HG03520 (cell line): ENCODE results near the gene NRXN2.
"Not testable (repeated sequence)": the region's sequence is repeated elsewhere in the genome, so short reads cannot be mapped to it uniquely, and the experiment has no call there.

Experiments
- ATAC-seq: cut with Tn5 transposase; IDR thresholded peaks from one replicate; pipeline ENCODE4 v1.9.1; 2021; ENCODE audit warnings: mild to moderate bottlenecking, moderate library complexity; ENCODE audit not compliant: unreplicated experiment

NRXN2 gene

DNA sequence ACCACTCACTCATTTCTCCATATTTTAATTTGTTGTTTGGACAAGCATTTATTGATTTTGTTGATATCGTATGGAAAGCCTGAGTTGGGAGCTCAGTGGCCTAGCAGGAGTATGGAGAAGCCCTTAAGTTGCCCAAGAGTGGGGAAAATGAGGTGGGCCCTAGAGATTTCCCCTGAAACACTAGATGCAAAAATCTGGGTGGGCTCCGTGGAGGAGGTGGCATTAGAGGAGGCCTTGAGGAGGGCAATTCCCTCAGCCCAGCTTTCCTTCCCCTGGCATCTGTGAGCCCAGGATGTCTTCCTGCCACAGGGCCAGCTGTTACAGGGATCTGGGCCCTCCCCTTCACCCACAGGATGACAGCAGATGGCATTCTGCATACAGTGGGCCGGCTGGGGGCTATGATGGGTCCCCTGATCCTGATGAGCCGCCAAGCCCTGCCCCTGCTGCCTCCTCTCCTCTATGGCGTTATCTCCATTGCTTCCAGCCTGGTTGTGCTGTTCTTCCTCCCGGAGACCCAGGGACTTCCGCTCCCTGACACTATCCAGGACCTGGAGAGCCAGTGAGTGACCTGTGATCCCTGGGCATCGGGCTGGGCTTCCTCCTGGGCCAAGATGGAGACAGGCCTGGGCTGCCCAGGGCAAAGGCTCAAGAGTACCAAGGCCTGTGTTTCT, 153.6 kb downstream of the NRXN2 start:
- ATAC-seq = no peak

DNA sequence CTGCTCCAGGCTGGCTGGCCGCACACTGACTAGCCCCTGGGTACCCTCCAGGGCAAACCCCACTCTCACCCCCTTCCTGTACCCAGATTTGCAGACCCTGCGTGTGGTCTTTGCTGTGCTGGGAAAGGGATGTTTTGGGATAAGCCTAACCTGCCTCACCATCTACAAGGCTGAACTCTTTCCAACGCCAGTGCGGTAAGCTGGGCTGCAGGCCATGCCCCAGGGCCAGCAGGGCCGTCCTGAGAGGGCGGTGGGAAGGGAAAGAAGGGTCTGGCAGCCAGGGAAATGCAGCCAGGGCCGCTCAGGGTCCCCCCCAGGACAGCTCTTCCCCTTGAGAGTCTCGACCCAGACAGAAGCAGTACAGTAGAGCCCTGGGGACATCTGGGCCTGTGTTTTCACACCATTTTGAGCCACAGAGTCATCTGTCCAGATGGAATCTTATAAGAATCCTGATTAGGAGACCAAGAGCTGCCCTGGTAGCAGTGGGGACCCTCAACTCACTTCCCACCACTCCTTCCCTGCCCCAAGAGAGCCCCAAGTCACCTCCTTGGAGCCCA, 154.3 kb downstream of the NRXN2 start:
- no peak for ATAC-seq

DNA sequence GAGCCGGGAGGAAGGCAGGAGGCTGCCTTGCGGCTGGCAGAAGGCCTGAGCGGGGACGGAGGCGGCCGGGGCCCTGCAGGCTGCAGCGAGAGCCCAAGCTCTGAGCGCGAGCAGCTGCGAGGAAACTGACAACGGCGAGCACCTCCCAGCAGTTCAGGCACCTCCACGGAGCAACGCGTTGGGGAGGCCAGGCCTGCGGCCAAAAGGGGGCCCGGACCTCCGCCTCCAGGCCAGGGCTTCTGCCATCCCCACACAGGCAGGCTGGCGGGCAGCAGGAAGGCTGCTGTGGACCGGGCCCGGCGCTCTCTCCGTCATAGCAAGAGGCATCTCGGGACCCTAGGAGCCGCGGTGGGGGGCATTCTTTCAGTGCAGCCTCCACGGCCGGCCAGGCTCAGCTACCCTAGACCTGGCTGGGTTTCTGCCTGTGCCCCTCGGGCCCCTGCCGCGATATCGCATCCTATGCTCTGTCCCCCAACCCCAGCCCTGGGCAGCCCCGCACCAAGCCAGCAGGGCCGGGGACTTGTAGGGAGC, 154.9 kb downstream of the NRXN2 start:
- no peak for ATAC-seq

DNA sequence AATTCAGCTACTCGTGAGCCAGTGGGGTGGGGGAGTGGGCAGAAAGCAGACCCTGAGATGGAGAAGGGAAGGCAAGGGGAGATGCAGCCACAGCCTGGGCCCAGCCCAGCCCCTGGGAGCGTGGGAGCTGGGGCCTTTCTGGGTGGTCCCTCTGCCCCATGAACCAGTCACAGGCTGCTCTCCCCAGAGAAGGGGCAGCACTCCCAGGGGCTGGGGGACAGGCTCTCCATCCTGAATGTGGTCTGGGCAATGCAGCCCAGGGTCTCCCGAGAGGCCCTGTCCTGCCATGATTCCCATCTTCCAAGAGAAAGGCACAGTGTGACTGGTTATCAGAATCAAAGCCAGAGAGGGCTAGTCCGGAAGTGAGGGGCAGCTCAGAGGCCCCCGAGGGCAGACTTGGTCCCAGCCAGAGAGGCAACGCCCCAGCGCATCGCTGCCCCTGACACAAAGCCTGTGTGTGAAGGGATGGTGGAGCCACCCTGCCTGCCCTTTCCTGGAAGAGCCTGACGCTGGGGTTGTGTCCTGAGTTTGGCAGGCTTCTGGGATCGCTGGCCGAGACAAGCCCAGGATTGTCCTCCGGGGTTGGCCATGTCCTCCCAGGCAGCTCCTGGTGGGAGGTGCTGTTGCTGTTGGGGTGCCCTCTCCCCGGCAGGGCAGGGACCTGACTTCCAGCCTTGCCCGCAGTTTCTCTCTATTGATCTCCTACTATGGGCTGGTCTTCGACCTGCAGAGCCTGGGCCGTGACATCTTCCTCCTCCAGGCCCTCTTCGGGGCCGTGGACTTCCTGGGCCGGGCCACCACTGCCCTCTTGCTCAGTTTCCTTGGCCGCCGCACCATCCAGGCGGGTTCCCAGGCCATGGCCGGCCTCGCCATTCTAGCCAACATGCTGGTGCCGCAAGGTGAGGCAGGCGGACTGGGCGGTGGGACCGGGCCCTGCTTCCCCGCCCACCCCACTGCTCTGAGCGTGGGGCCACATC, 155.8 kb downstream of the NRXN2 start:
- ATAC-seq = no peak

DNA sequence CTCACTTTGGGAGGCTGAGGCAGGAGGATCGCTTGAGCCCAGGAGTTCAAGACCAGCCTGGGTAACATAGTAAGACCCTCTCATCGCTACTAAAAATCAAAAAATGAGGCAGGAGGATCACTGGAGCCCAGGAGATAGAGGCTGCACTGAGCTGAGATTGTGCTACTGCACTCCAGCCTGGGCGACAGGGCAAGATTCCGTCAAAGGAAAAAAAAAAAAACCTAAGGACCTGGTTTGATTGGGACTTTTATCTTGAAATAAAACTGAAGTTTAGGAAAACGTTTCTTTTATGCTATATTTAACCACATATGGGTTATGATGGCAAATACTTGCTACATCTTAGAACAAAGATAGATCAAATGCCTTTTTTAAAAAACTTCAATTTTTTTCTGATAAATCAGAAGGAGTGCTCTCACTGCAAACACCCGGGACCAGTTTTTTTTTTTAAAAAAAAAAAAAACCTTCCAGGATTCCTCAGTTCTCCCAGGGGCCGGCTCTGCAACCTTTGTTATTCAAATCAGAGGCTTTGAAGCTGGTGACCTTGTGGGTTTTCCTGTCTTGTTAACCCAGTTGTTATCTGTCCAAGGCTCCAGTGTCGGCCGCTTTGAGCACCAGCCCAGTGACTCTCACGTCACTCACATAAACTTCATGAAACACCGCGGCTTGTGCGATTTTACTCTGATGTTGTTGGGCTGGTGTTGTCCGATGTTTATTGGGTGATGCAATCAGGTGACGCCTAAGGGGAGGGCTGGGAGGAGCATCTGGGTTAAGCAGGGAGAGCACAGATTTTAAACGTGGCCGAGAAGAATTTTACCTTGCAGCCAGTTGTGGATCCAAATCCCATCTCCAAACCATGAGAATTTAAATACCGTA, 156.7 kb downstream of the NRXN2 start:
- ATAC-seq = no peak

DNA sequence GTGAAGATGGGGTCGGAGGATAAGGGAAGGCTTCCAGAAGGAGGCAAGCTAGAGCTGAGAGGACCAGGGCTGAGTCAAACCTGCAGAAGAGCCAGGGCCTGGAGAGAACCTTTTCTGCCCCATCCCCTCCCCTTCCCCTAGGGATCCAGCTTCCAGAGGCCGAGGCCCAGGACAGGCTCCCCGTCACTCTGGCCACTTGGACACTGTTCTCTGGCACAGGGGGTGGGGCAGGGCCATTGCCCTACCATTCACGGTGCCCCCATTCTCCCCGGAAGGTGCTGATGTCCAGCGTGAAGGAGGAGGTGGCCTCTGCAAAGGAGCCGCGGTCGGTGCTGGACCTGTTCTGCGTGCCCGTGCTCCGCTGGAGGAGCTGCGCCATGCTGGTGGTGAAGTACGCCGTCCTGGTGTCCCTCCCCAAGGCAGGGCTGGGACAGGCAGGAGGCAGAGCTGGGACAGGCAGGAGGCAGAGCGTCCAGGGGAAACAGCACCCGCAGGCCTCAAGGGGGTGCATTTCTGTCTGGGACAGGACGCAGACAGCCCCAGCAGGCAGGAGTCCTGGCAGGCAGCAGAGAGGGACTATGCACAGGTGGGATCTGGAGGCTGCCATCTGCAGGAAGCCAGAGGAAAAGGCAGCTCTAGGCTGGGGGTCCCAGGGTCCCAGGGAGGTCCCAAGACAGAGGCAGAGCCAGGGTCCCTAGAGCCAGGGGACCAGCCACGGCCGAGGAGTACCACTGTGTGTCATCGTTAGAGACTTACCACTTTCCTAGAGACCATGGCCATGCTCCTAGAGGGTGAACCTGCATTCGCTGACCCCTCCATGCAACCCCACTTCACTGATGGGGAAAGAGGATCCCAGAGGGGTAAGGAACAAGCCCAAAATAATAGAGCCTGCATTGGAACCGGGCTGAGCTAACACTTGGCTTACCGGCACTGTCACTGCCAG, 157.8 kb downstream of the NRXN2 start:
- ATAC-seq = no peak

DNA sequence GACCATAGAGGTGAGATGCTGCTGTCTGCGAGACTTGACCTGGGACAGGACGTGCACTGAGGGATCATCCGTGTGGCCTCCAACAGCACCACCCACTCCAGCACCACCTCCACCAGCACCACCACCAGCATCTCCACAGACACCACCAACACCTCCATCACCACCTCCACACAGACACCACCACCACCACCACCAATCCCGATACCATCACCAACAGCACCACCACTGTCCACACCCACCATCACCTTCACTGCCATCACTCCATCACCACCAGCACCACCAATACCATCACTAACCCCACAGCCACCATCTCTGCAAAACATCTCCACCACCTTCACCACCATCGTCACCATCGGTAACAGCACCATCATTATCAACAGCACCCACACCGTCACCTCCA, 158.6 kb downstream of the NRXN2 start:
- ATAC-seq = no peak

DNA sequence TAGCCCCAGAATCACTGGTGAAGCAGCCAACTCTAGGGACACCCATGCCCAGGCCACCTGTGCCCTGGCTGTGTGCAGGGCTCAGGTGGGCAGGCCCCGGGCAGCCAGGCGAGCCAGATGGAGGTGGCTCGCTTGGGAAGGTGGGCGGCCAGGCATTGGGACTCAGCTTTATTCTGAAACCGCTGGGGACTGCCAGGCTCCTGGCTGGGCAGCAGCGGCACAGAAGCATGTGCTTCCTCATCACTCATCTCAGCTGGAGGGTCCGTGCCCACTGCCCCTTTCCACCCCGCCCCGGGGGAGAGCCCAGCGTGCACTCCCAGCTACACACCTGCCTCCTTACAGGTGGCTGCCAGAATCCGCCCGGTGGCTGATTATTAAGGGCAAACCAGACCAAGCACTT, 159.0 kb downstream of the NRXN2 start:
- ATAC-seq = no peak

DNA sequence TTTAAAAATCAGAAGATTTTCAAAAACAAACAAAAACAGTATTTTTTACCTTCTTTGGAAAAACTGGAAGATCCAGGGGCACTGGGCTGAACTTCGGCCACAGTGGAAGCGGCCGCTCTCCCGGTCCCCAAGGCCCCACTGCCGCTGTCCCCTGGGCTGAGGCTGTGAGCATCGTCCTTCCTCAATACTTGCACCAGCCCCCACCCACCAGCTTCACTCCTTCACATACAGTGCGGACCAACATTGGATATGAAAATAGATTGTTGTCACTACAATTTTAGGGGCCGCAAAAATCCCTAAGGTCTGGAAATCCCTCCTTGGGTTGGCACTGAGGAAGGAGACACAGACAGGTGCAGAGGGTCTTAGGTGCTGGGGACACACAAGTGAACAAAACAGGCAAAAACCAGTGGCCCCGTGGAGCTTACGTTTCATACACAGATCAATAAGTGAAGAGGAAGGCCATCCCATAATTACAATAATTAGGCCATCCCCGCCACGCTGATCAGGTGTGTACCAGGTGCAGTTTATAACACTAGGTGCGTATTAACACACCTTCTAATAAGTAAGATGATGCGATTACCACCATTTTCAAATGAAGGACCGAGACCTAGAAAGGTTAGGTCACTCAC, 160.2 kb downstream of the NRXN2 start:
- ATAC-seq = no peak

DNA sequence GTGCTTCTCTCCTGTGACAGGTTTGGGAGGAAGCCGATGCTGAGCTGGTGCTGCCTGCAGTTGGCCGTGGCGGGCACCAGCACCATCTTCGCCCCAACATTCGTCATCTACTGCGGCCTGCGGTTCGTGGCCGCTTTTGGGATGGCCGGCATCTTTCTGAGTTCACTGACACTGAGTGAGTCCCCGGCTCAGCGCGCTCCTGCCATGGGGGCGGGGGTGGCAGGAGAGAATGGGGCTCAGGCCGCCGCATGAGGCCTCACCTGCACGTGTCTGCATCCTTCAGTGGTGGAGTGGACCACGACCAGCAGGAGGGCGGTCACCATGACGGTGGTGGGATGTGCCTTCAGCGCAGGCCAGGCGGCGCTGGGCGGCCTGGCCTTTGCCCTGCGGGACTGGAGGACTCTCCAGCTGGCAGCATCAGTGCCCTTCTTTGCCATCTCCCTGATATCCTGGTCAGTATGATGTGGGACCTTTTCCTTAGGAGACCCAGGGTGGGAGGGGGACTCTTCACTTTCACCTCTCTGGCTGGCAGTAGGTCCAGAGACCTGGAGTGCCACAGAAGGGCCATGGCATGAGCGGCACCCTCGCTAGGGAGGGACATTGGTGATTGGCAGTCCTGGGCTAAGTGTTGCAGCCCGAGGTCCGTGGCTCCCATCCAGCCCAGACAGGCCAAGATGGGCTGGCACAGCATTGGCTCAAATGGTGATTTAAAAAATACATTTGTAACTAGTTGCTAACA, 160.8 kb downstream of the NRXN2 start:
- no peak for ATAC-seq

DNA sequence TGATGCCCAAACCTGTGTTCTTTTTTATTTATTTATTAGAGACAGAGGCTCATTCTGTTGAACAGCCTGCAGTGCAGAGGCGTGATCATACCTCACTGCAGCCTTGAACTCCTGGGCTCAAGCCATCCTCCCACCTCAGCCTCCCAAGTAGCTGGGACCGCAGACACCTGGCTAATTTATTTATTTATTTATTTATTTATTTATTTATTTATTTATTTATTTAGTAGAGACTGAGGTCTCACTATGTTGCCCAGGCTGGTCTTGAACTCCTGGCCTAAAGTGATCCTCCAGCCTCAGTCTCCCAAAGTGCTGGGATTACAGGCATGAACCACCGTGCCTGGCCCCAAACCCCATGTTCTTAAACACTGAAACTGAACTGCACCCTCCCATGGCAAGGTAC, 161.6 kb downstream of the NRXN2 start:
- ATAC-seq = not testable (repeated sequence)

DNA sequence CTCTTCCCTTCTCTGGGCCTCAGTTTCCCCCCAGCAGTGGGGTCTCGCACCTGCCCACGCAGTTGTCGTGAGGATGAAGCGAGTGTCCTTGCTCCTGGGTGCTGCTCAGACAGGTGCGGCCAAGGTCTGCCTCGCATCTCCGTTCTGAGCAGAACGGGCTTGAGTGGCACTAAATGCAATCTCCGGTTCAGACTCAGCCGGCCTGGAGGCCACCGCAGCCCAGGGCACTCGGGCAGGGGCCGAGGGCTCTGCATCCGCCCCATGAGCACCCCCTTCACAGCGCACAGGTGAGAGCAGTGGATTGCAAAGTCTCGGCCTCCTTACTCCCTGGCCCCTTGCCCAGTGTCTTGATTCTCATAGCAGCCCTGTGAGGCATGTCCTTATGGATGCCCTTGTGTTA, 162.1 kb downstream of the NRXN2 start:
- ATAC-seq = no peak

DNA sequence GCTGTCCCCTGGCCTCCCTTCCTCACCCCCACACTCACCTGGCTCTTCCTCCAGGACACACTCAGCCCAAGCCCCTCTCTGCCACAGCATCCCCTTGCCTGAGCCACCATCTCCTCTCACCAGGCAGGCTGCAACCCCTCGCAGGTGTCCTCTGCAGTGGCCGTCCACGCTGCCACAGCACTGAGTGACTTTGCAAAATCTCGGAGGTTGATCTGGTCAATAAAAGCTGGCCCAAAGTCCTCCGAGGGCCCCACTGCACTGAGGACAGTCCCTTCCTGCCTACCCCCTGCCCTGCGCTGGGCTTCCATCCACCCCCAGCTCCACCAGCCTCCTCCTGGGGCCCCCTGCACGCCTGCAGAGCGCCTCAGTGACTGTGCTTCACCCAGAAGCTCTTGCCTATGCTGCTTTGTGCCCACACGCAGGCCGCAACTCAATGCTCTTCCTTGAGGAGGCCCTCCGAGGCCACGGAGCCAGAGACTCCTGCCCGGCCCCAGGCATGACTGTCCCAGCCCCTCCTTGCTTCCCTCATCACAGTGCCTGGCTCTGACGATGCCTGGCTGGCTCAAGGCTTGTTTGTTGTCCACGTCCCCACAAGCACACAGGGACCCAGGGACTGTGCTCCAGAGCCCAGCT, 162.7 kb downstream of the NRXN2 start:
- ATAC-seq = no peak

DNA sequence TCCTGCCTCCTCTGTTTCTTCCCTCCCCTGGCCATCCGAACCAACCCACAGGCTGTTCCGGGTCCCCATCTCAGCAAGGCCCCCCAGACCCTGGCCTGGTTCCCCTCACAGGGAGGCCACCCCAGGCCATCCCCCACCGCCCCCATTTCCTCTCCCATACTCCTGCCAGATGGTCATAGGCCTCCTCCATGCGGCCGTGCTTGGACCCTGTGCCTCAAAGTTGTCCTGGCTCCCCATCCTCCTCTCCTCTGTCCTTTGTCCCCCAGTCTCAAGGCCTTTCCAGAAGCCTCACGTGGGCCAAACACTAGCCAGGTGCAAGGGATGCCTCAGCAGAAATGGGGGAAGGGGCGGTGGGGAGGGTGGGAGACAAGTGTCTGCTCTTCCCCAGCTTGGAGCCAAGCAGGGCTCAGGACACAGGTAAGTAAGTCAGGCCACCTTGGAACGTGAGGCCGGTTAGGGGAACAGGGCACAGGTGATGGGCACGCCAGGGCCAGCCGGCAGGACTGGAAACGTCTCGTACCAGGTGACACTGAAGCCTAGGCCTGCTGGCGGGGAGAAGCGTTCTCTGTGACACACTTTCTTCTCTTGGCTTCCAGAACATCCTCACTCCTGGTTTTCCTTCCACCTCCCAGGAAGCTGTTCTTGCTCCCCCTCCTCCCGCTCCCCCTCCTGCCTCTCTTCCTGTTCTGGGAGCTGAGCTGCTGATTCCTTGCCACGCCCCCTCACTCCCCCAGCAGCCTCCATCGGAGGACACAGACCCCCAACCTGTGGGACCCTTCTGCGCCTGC, 163.5 kb downstream of the NRXN2 start:
- ATAC-seq = no peak

DNA sequence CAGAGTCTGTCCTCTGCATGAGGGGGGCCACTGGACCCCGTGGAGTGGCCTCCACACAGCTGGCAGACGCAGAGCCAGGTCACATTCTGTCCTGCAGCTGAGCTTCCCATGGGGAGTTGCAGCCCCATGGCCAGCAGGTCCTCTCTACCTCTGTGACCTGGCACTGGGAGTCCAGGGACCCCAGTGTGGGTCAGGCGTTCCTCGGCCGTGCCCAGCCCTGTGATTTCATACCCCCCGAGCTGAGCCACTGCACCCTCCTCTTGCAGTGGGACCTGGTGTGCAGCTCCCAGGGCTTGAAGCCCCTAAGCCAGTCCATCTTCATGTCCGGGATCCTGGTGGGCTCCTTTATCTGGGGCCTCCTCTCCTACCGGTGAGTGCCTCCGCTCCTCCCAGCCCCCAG, 164.1 kb downstream of the NRXN2 start:
- ATAC-seq = no peak

DNA sequence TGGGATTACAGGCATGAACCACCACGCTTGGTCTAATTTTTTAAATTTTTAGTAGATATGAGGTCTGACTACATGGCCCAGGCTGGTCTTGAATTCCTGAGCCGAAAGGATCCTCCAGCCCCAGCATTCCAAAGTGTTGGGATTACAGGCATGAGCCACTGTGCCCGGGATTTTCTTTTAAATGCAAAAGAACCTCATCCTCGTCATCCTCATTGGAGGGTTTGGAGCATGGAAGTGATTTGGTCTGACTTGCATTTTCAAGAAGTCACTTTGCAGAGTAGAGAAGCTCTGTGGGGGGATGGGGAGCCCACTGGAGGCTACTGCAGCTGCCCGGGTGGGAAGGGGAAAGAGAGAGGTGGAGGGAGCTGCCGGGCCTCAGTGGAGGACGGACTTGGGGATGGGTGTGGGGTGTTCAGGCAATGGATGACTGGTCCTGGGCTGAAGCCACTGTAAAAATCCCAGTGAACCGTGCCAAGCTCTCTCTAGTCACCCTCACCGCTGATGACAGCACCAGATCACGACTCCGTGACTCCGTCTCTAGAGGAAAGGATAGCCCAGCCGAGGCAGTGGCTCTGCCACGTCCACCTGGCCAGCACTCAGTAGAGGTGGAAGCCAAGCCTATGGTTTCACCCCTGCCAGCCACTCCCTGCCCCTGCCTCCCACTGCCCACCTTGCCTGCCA, 164.8 kb downstream of the NRXN2 start:
- no peak for ATAC-seq
